Fibroblast of pulmonary artery (primary cell): ENCODE results near the gene ACTL10.

Source experiments
- DNase-seq: peaks from one replicate; pipeline ENCODE4 v3.0.0-alpha.2; 2010; ENCODE audit warnings: low read depth
- H3K4me3 ChIP-seq: replicated peaks from 2 replicates; pipeline ENCODE4 v1.5.1; 2011; ENCODE audit warnings: low read depth, mild to moderate bottlenecking, control low read depth, low read length, moderate library complexity
- TF ChIP-seq, protein P1 (sequence below): IDR thresholded peaks from 2 replicates; pipeline ENCODE4 v1.5.1; 2011; ENCODE audit warnings: mild to moderate bottlenecking, control low read depth, low read length, inconsistent platforms; ENCODE audit errors: missing control alignments

ACTL10 gene

DNA sequence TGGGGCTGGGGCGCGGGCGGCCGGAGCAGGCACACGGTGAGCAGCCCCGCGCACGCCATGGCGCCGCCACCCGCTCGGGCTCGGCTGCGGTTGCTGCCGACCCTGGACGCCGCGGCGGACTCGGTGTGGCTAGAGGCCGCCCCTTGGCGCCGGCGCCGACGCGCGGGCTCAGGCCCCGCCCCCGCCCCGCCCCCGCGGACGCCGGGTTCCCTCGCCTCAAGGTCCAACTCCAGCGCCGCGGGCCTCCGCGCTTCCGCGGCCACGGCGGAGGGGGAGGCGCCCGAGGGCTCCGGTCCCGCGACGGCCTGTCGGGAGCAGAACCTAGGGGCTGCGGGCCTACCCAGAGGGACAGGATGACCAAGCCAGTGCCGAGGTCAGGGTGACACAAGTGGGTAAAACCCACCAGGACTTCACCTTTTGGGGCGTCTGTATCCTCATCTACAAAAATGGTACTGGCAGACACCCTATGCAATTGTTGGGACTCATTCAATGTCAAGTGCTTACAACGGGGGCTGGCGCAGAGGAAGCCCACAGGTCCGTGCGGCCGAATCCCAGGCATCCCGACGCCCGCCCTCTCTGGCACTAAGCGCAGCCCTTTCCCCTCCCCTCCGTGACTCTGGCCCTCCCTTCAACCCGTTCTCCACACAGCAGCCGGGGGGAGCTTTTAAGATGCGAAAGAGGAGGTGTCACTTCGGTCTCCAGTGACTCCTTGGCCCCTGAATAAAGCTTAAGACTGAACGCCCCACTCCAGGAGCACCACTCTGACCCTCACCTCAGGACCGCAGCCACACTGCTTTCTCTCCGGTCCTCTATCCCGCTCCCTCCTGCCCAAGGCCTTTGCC lies 7.8 kb downstream of the ACTL10 start, which contains the start of gene NECAB3:
Gene NECAB3, minus strand, starts transcription at position 135 of the 842 bp plus-strand sequence. Its CDS starts 76 bp downstream, at position 59.
- peak within 1 kb of the TSS; percentile 74 for H3K4me3 ChIP-seq
- peak; percentile 67 for DNase-seq
- TF ChIP-seq, protein P1, sequence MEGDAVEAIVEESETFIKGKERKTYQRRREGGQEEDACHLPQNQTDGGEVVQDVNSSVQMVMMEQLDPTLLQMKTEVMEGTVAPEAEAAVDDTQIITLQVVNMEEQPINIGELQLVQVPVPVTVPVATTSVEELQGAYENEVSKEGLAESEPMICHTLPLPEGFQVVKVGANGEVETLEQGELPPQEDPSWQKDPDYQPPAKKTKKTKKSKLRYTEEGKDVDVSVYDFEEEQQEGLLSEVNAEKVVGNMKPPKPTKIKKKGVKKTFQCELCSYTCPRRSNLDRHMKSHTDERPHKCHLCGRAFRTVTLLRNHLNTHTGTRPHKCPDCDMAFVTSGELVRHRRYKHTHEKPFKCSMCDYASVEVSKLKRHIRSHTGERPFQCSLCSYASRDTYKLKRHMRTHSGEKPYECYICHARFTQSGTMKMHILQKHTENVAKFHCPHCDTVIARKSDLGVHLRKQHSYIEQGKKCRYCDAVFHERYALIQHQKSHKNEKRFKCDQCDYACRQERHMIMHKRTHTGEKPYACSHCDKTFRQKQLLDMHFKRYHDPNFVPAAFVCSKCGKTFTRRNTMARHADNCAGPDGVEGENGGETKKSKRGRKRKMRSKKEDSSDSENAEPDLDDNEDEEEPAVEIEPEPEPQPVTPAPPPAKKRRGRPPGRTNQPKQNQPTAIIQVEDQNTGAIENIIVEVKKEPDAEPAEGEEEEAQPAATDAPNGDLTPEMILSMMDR = no peak

GRCh38 chr20:33675136-33675959 lies 8.6 kb downstream of the ACTL10 start:
- TF ChIP-seq, protein P1 = no peak
- H3K4me3 ChIP-seq = peak overlapping the region; percentile 74
- peak; percentile 41 for DNase-seq

- no peak for DNase-seq
- H3K4me3 ChIP-seq = no peak overlapping the region
- TF ChIP-seq, protein P1 = no peak
Observed at GRCh38 chr20:33676121-33676520, 9.4 kb downstream of the ACTL10 start.

DNA sequence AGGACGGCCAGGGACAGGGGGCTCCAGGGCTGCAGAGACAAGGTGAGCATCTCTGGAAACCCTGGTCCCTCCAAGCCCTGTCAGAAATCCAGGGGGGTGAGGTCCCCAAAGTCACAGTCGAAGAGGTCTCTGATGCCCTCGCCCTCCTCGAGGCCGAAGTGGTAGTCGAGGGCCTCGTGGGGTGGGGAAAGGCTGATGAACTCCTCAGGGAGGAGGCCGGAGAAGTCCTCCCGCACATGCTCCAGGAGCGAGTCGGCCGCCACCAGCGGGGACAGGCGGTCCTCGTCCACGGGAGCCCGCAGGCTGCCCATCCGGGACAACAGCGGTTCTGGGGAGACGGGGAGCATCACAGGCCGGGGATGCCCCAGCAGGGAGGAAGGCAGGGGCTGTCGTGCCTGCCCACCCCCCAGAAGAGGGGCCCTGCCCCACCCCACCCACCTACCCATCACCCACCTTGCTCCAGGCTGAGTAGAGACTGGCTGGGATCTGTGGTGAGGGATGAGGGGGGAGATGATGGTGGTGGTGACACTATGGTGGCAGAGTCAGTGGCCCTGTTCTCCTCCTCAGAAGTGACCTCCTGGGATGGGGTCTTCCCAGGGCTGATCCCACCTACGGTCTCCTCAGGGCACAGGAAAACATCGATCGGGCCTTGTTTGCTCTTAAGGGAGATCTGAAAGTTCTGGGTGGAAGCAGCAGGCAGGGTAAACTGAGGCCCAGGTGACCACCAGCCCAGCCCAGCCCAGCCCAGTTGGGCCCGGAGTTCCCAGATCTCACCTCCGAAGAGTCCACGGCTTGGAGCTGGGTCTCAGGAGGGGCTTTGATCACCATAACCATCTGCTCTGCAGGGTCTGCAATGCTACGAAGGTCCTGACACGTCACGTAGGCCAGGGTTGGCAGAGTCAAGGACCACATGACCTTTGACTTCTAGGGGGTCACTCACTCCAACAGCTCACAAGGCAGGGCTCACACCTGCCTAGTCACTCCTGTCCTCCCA lies 10.2 kb downstream of the ACTL10 start:
- no peak overlapping the region for H3K4me3 ChIP-seq
- no peak for DNase-seq
- TF ChIP-seq, protein P1 = no peak

DNA sequence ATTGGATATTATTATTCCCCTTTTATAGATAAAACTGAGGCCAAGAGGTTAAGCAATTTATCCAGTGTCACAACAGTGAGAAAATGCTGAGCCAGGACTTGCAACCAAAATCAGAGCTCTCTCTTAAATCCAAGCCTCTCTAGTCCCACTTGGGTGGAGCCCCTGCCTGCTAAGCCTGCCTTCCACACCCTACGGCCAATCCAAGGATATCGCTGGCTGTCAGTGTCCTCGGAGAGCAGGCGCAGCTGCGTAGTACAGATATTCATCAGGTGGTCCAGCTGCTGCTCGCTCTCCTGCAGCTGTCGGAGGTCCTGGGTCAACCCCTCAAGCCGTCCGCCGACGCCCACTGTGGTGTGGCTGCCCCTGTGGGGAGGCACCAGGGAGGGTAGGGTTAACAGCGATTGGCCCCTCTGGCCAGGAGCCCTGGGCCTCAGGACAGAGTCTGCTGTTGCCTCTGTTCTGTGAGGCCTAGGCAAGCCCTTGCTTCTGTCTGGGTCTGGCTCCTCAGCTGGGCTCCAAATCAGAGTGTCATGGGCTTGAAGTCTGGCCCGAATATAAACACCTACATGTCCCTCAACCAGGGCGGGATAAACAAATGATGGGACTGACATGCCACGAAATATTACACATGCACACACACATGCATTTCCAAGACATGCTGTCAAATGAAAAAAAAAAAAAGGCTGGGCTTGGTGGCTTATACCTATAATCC lies 11.4 kb downstream of the ACTL10 start:
- DNase-seq = no peak
- TF ChIP-seq, protein P1 = no peak

More for the DNA sequence above, 11.4 kb downstream of the ACTL10 start:
- no peak overlapping the region for H3K4me3 ChIP-seq
